Middle frontal gyrus (tissue), 1 donor: ENCODE data around the gene GSG1L.

Experiments used
- DNase-seq: peaks from one replicate; pipeline ENCODE4 v3.0.0-alpha.2; 2015; ENCODE audit warnings: low spot score; ENCODE audit errors: extremely low spot score

GSG1L gene

DNA sequence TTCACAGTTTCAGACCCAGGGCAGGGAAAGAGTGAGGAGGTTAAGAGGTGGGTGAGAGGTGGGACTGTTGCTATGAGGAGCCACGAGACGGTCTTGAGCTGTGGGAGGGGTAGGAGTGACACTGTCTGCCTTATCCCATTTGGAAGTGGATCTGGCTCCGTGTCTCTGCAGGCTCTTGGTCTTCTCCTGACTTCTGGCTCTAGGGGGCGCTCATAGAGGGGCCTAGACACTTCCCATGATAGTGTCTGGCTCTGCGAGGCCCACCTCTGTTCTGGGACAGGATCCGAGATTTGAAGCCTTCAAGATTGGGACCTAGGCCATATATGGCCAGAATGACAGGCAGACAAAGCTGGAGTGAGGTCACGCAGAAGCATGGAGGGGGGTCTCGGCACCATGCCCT, 204.5 kb downstream of the GSG1L start:
- DNase-seq: no peak

DNA sequence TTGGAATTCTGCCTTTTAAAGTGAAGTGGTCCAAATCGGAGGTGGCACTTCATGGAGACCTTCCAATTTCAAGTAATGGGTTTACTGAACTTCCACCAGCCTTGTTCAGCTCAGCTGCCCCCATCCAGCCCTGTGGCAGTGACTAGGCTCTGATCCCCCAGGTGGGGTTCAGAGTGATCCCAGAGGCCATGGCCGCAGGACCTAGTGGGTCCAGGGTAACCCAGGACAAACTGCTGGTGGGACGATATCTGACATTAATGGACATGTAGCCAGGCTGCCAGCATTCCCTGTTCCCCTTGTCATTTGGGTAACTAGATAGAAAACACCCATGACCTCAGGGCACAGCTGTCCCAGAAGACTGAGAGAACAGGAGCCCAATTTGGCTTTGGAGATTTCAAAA, 209.9 kb downstream of the GSG1L start:
- no peak for DNase-seq

DNA sequence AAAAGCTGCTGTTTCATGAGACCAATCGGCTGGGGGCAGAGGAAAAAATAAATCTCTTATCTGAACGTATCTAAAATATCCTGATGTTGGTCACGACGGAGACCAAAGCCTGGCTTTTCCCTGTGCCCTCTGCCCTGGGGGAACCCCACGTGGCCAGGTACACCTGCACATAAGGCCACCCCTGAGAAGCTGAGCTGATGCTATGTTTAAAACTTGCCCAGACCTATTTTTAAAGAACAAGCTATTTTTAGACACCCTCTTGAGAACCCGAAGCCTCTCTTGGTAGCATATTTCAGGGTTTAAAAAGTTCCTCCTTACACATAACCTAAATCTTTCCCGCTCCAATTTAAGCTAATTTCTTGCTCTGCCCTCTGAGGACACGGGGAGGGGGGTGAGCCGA, 210.4 kb downstream of the GSG1L start:
- DNase-seq: no peak

DNA sequence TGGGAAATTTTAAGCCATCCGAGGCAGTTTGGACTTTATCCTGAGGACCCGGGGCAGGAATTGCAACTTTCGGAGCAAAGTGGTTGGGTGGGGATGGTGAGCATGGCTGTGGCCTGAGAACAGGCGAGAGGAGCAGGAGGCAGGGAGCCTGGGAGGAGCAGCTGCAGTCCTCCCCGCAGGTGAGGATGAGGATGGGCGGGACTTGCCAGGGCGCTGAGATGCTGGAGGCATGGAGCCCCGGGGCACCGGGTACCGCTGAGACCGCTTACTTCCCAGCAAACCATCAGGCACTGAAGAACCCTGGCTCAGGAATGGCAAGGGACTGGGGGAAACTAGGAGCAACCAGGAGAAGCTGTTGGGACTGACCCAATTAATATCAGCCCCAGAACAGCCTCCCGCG, 210.8 kb downstream of the GSG1L start:
- no peak for DNase-seq

DNA sequence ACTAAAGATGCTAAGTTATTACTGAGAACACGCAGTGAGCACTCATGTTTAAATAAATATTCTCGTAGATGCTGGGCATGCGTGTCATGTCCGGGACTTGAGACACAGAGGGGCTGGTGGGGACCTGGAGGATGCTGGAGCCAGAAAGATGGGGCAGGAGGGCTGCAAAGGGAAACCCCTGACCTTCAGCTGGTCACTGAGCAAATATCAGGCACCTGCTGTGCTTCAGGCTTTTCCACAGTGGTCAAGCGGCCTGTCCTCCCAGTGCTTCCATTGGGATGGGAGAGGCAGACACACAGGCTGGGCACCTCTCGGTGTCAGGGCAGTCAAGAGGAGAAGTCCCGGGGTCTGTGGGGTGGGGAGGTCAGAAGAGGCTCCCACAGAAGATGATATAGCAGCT, 211.4 kb downstream of the GSG1L start:
- DNase-seq: no peak

DNA sequence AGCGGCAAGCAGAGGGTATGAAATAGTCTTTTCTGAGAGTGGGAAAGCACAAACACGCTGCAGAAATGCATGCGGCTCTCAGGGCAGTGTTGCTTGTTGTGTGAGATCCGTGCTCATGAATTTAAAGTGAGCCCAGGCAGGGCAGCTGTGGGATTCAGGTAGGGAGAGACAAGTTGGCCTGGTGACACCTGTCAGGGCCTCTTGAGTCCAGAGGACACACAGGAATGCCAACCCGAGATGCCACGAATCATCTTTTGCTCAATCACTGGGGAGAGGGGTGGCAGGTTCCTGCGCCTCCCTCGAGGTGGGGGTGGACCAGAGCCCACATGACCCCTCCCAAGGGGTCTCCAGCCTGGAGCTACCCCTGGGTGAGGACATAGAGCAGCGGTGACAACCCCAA, 211.9 kb downstream of the GSG1L start:
- no peak for DNase-seq

DNA sequence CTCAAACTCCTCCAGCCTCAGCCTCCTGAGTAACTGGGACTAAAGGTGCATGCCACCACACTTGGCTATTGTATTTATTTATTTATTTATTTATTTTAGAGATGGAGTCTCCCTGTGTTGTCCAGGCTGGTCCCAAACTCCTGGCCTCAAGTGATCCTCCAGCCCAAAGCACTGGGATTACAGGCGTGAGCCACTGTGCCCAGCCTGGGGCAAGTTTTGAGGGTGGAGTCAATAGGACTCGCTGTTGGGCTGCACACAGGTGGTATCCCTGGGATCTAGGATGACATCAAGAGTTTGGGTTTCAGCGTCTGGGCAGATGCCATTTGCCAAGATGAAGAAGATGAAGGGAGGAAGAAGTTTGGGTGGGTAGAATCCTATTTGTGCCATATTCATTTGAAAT, 213.9 kb downstream of the GSG1L start:
- DNase-seq: no peak

DNA sequence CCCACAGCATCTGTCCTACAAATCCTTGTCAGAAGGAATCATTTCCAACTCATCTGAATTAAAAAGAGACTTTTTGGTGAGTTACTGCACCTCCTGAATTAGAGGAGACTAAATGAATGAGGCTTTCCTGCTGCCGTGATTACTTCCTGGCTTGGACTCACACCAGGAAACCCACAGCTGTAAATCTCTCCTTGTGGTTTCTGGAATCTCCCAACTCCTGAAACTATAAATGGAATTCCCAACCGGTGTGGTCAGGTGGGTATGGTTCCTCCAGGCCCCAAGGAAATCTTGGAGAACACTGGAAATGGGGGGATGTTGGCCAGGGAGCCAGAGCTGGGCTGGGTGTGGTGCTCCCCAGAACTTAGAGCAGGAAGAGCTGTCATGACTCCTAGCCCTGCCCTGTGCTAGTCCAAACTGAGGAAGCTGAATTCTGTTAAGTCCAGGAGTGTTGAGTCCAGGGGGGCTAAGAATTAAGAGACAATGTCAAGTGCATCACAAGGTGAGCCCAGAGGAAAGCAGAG, 216.4 kb downstream of the GSG1L start:
- DNase-seq: no peak

DNA sequence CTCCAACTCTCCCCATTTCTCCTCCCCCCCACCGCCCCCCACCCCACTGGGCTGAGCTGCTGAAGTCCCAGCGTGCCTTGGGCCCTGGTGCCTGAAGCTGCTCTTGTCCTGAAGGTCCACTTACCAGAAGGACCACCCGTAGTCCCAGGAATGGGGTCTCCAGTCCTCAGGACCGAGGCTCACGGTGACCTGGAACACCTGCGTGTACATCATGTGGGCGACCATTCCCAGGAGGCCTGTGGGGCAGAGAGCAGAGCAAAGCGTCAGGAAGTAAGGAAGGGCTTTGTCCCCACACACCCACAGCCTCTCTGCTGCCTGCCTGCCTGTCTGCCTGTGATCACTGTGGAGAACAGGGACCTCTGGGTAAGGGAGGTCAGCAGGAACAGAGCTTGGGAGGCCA, 218.7 kb downstream of the GSG1L start:
- no peak for DNase-seq

DNA sequence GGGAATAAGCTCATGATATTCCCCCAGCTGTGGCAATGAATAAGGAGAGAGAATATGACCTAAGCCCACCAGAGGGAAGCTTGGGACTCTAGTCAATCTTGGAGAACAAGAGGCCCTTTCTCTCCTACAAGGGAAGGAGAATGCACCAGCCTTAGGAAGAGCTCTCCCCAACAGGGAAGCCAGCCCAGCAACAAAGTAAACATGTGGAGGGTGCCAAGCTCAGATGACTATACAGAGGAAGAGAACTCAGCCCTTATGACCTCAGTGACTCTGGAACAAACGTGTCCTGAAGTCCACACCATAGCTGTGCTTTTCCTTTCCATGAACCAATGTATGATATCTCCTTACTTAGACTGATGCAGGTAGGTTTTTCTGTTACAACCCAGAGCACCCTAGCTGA, 219.7 kb downstream of the GSG1L start:
- no peak for DNase-seq

DNA sequence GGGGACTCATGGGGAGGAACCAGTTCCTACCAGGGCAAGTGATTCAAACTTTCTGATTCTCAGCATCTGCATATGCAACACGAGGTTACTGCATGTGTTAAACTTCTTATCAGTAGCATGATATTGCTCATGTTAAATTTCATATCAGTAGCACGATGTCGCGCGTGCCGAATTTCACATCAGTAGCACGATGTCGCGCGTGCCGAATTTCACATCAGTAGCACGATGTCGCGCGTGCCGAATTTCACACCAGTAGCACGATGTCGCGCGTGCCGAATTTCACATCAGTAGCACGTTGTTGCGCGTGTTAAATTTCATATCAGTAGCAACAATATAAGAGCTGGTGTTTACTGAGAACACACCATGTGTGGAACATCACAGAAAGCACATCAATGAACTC, 221.6 kb downstream of the GSG1L start:
- DNase-seq: no peak

DNA sequence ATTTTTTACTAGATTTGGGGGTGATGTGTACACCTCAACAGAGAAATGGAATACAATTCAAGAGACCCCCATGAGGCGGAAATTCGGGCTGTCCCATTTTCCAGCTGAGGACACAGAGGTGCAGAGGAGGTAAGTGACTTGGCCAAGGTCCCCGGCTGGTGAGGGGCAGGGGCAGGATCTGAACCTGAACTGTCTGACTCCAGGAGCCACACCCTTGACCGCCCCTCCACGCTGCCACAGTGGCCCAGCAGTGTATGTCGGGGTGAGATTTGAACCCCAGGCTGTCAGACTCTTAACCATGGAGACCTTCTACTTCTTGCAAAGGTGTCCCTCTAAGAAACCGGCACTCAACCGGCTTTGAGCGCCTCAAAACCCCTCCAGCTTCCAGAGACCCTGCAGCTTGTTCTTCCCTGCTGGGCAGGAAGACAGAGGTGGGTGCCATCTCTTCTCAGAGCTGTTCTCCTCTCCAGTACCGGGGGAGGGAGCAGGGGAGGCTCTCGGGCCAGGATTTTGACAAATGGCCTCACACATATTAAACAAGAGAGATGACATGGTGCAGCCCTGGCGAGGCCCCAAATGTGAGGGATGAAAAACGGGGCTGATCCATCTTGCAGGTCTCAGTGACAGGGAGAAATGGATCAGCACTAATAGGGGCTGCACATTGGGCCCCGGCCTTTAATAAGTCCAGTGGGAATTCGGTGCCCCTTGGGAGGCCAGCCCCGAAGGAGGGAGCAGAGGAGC, 222.3 kb downstream of the GSG1L start:
- DNase-seq: no peak

DNA sequence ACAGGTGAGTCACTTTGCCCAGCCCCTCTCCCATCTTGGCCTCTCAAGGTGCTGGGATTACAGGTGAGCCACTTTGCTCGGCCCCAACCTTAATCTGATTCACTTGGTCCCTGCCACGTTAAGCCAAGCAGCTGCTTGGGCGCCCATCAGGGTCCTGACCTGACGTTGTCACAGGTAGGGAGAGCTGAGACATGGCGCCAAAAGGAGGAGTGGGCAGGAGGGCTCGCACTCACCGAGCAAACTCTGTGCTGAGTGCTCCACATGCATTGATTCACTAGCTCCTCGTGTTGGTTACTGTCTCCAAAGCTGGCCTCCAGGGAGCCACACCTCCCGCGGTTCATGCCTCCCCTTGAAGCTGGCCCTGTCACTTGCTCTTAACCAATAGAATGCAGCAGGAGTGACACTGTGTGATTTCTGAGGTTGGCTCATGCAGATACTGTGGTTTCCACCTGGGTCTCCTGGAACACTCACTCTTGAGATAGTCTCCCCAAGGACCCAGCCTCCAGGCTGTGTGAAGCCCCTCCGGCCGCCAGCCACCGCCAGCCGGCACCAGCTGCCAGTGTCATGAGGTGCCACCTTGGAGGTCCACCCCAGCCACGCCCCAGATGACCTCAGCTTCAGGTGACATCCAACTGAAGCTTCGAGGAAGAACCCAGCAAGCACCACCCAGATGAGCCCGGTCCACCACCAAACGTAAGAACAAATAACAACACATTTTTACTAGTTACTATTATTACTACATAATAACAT, 223.0 kb downstream of the GSG1L start:
- no peak for DNase-seq

DNA sequence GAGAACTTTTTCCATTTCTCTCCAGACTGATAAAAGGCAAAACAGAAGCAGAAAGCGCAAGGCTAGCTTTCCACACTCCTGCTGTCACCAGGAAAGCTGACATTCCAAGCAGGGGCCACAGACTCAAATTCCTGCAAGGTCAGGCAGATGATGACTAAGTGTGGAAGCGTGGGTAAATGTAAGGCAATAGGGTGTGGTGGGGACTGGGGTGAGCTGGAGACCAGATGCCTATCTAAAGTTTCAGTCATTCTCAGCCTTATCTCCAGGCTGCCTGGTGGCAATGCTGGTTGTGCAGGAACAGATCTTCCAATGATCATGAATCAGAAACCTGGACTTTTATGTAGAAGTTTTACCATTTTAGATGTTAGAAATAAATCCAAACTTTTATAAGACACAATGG, 224.1 kb downstream of the GSG1L start:
- no peak for DNase-seq

DNA sequence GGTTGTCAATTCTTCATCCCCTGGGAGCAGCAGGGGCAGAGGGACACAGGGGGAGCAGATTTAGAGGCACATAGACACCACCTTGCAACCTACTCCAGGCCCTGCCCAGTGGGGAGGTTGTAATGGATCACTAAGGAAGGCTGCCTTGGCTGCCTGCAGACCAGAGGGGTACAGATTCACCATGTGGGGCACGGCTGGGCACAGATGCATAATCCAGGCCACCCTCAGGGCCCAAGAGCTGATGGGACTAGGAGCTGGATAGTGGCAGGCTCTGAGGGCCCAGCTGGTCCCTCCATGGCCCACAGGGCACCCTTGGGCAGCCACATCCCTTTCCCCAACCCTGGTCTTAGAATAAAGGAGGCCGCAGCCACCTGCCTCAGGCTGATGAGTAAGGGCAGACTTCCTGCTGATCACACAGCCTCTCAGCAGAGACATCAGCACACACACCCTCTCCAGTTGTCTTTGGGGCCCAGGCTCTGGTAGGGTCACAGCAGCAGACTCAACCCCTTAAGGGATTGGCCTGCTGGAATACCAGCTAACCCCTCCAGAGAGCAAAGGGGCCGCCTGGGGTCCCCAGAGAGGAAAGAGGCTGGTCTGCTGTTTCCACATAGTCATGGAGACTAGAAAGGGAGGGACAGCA, 224.9 kb downstream of the GSG1L start:
- DNase-seq: no peak

DNA sequence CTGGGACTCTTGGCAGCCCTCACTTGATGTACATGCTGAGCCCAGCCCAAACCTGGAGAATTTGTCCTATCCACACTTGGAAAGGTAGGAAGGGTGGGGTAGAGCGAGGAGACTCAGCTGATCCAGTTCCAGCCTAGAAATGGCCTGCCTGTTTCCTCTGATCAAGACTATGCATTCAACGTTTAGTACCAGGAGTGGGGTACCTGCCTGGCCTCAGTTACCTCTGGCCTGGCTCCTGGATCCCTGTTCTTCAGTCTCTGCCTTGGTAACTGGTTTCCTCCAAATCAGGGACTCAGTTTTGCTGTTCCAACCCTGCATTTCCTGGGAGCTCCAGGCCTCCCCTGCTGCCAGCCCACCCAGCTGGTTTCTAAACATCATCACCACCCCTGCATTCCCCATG, 233.5 kb downstream of the GSG1L start:
- DNase-seq: no peak

DNA sequence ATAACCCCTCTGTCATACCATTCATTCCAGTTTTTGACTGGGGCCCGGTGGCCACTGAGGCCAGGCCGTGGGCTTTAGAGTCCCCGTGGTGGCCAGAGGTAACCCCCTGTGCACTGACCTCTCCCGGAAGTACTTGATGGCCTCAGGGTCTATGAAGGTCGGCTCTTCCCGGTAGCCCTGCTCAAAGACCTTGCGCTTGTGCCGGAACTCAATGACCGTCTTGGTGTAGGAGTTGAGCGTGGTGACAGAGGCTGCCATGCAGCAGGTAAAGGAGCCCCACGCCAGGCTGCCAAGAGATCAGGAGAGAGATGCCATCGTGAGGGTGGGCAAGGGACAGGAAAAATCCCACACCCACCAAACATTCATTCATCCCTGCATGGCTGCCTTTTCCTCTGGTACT, 234.8 kb downstream of the GSG1L start:
- DNase-seq: no peak

DNA sequence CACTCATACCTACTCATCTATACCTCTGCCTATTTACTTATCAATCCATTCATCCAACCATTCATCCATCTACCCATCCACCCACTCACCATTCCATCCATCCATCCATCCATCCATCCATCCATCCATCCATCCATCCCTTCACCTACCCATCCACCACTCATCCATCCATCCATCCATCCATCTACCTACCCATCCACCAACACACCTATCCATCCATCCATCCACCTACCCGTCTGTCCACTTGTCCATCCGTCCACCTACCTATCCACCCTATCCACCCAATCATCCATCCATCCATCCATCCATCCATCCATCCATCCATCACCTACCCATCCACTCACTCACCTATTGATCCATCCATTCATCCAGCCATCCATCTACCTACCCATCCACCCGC, 235.7 kb downstream of the GSG1L start:
- no peak for DNase-seq

DNA sequence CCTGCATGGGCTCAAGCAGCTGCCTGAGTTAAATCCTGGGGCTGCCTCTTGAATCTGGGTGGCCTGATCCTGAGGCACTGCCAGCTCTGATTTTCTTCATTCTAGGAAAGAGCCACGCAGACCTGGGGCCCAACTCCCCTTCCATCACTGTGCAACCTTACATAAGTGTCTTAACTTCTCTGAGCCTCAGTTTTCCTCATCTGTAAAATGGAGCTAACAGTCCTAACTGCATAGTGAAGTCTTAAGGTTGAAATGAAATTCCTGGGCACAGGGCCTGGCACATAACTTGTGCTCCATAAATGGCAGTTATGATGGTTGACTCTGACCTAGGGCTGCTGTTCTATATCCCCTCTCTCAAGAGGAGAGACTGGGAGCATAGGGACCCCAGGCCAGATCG, 236.6 kb downstream of the GSG1L start:
- no peak for DNase-seq

DNA sequence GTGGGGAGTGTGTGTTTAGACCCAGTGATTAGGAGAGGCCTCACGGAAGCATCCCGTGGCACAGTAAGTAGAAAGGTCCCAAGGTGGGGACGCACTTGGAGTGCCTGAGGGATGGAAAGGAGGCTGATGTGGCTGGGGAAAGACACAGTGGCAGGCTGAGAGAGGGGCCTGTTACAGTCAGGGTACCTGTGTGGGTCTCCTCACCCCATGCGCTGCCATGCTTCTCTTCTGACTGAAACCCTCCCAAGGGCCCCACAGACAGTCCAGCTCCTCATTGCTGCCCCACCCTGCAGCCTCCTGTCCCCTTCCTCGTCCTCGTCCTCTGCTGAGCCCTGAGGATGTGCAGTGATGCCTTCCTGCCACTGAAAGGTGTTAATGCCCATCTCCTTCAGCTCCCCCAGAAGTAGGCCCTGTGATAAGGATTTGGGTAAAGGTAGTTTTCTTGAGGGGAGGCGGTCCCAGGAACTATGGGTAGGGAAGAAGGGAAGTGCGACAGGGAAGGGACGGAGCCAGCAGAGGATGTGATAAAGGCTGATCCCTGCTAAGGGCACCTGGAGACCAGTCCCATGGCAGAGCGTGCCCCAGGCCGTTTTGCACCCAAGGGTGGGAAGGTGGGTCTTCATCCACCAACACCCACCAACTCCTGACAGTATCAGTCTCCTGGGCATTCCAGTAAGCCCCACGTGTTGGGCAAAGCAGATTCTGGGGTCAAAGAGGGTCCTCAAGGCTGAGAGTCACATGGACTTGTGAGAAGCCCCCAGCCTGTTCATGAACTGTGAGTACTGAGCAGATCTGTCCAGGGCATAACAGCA, 237.2 kb downstream of the GSG1L start:
- DNase-seq: no peak

DNA sequence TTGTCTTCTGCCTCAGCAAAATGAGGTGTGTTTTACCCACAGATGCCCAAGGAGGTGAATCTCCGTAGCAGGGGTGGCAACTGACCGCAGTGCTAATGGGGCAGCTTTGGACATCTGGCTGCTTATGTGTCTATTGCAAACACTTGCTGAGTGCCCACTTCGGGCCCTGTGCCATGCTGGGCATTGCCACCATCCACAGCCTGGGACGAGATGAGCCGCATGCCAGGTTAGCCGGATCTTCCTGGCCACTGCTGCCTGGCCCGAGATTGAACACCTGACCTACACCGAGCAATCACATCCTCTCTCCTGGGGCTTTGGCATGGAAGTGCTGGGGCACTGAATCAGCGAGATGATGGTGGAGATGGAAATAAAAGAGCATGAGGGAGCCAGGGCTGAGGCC, 238.7 kb downstream of the GSG1L start:
- no peak for DNase-seq

DNA sequence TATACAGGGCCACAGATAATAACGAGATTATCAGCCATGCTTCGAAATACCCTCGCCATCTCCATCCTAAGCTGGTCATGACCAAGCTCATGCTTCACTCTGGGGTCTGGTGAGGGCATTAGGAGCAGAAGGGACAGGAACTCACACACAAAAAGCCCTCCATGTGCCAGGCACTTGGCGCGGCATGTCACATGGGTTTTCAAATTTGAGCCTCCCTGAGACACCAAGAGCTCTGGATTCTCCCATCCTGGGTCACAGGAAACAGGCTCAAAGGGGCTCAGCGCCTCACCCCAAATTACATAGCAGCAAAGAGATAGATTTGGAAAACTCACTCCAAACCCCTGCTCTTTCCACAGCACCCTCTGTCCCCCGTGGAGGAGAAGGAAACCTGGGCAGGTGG, 239.5 kb downstream of the GSG1L start:
- DNase-seq: no peak
